Stomach (tissue), 4 donors: ENCODE data around the gene HEATR5B.

Experiments used
- CTCF ChIP-seq, 7 experiments: fragments of 450-650 bp in 4 of 7; fragments of 200-600 bp in 3 of 7; sonication (generic) in 3 of 7; IDR thresholded peaks; one replicate each; pipeline ENCODE4 v1.5.1; 2016 to 2019; ENCODE audit warnings: antibody characterized with exemption in 7 of 7, control low read depth in 2 of 7, mild to moderate bottlenecking in 1 of 7
- EP300 ChIP-seq: sonication (generic); formaldehyde crosslinking; IDR thresholded peaks from one replicate; pipeline ENCODE4 v1.6.1; 2017; ENCODE audit warnings: antibody characterized with exemption
- POLR2A ChIP-seq, 4 donors: fragments of 450-650 bp; IDR thresholded peaks; one replicate each; pipeline ENCODE4 v1.6.1; 2016; ENCODE audit warnings: antibody characterized with exemption in 4 of 4, control low read depth in 2 of 4, mild to moderate bottlenecking in 1 of 4, moderate library complexity in 1 of 4
- POLR2AphosphoS5 ChIP-seq, 3 donors: sonication (generic); formaldehyde crosslinking; IDR thresholded peaks; one replicate each; pipeline ENCODE4 v1.6.1; 2016; ENCODE audit warnings: antibody characterized with exemption in 3 of 3

DNA sequence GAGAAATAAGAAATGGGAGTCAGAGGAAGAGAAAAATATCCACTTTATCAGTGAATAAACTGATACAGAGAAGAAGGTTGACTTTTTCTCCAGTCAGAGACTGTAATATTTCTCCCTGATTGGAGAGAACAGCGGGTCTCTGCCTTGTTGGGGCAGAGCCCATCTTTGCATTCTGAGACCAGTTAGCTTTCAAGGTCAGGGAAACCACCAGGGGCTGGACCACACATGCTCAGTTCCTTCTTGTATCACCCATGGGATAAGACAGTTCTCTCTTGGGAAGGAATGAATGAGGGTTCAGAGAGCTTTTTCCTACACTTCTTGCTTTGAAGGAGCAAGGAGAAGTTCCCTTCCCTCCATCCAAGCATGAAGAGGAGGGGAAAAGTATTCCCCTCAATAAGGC lies 12.4 kb upstream of the HEATR5B start:
- TF ChIP-seq CTCF (IDR thresholded peaks at IDR 0.05): no peak
- no peak for TF ChIP-seq POLR2A (IDR thresholded peaks at IDR 0.05)
- TF ChIP-seq POLR2AphosphoS5 (IDR thresholded peaks at IDR 0.05): no peak
- TF ChIP-seq EP300: no peak
